K562 (cell line): ENCODE results near the gene PRKAR1B. TPM values are rescaled to one million over a fixed set of nuclear protein-coding genes. Genes with fewer than 3 reads are reported as not detected.

Source experiments
- ATAC-seq: fragments of 200-7000 bp; cut with Tn5 transposase; 3 replicates; pipeline ENCODE4 v1.9.1; 2020; ENCODE audit warnings: moderate library complexity
- BruUV-seq: library from RNA; stranded (reverse); fragments of 400-500 nt; replicated peaks from 2 replicates; lab custom pipeline; 2021; lab: Mats Ljungman, UMichigan
- CTCF ChIA-PET: fragments of 300-600 bp; formaldehyde crosslinking; extraction: SDS; loops from one replicate; lab custom pipeline; 2021; ENCODE audit warnings: low intra/inter-chr PET ratio; lab: Yijun Ruan, JAX
- POLR2A ChIA-PET: fragments of 300-600, 350-650 bp; sonication (Branson Sonifier 250); formaldehyde crosslinking; extraction: SDS; loops from one replicate; lab custom pipeline; 2021; ENCODE audit warnings: antibody characterized with exemption, inconsistent platforms; lab: Yijun Ruan, JAX
- DNase-seq, 4 experiments: peaks; one replicate each; pipeline versions ENCODE4 v3.0.0 to v3.0.0-alpha.2; 2011 to 2018; ENCODE audit warnings: low spot score in 3 of 4, mixed read lengths in 3 of 4; ENCODE audit errors: extremely low read depth in 1 of 4
- FAIRE-seq: peaks from 2 replicates; lab custom pipeline; 2011; peaks lifted over from hg19 to GRCh38; lab: Jason Lieb, UNC
- H2AFZ ChIP-seq: 2 replicates; pipeline ENCODE4 v1.6.0; 2011; ENCODE audit warnings: low read depth, low read length, control low read depth, inconsistent platforms
- H3K27ac ChIP-seq: fragments of 200-600 bp; 3 replicates; pipeline ENCODE4 v1.8.0; 2011; ENCODE audit warnings: low read depth, mild to moderate bottlenecking, control low read depth, inconsistent platforms, low read length, moderate library complexity, mixed read lengths; ENCODE audit errors: extremely low read depth
- H3K27me3 ChIP-seq, 2 experiments: fragments of 300-600 bp in 1 of 2; 2 replicates in 1 of 2; 3 replicates in 1 of 2; pipeline versions ENCODE4 v1.6.0 to v1.8.0; 2011; ENCODE audit warnings: inconsistent platforms in 2 of 2, low read length in 2 of 2, mild to moderate bottlenecking in 1 of 2, mixed read lengths in 1 of 2, moderate library complexity in 1 of 2; ENCODE audit not compliant: control insufficient read depth in 2 of 2, insufficient read depth in 2 of 2
- H3K36me3 ChIP-seq: fragments of 300-600 bp; 3 replicates; pipeline ENCODE4 v1.8.0; 2011; ENCODE audit warnings: mild to moderate bottlenecking, low read length, inconsistent platforms; ENCODE audit not compliant: control insufficient read depth, insufficient read depth
- H3K4me1 ChIP-seq, 2 experiments: fragments of 200-600 bp in 1 of 2; replicated peaks in 1 of 2; 2 replicates in 1 of 2; 3 replicates in 1 of 2; pipeline versions ENCODE4 v1.5.1 to v1.8.0; 2011; ENCODE audit warnings: inconsistent platforms in 2 of 2, low read length in 2 of 2, mild to moderate bottlenecking in 1 of 2, mixed read lengths in 1 of 2, moderate library complexity in 1 of 2; ENCODE audit not compliant: control insufficient read depth in 2 of 2, insufficient read depth in 2 of 2
- H3K4me2 ChIP-seq: 2 replicates; pipeline ENCODE4 v1.6.1; 2011; ENCODE audit warnings: low read length, control low read depth, inconsistent platforms, mixed read lengths; ENCODE audit not compliant: insufficient read depth
- H3K4me3 ChIP-seq: fragments of 200-600 bp; sonication (generic), shearing (Covaris generic); 2 replicates; pipeline ENCODE4 v1.5.1; 2016; ENCODE audit warnings: control low read depth, inconsistent platforms
- H3K79me2 ChIP-seq: fragments of 200-600 bp; 3 replicates; pipeline ENCODE4 v1.8.0; 2011; ENCODE audit warnings: low read length, inconsistent platforms; ENCODE audit not compliant: control insufficient read depth, insufficient read depth
- H3K9ac ChIP-seq, 2 experiments: 2 replicates each; pipeline versions ENCODE4 v1.6.0 to v1.6.1; 2011; ENCODE audit warnings: low read depth in 2 of 2, low read length in 2 of 2, control low read depth in 1 of 2, inconsistent platforms in 1 of 2, mild to moderate bottlenecking in 1 of 2, mixed read lengths in 1 of 2; ENCODE audit not compliant: insufficient read depth in 1 of 2
- H3K9me1 ChIP-seq: one replicate; pipeline ENCODE4 v1.6.0; 2011; ENCODE audit warnings: inconsistent platforms, mild to moderate bottlenecking, low read length, moderate library complexity; ENCODE audit not compliant: control insufficient read depth, insufficient read depth
- H3K9me3 ChIP-seq: replicated peaks from 2 replicates; pipeline ENCODE4 v1.5.1; 2011; ENCODE audit warnings: low read depth, low read length, inconsistent platforms; ENCODE audit not compliant: control insufficient read depth, insufficient read depth
- H4K20me1 ChIP-seq: replicated peaks from 2 replicates; pipeline ENCODE4 v1.6.1; 2011; ENCODE audit warnings: low read length, inconsistent platforms, mixed read lengths; ENCODE audit not compliant: control insufficient read depth, insufficient read depth
- CBX1 ChIP-seq: sonication (generic); IDR thresholded peaks from 2 replicates; pipeline ENCODE4 v1.6.1; 2016; ENCODE audit warnings: antibody characterized with exemption, low read depth, mild to moderate bottlenecking
- CTCF ChIP-seq, 3 experiments: IDR thresholded peaks in 2 of 3; conservative IDR thresholded peaks in 1 of 3; 2 replicates each; pipeline ENCODE4 v1.5.1; 2011 to 2012; ENCODE audit warnings: low read length in 3 of 3, mild to moderate bottlenecking in 3 of 3, control low read depth in 2 of 3, improper control_type of control experiment in 1 of 3, inconsistent platforms in 1 of 3, low read depth in 1 of 3, mixed read lengths in 1 of 3, moderate library complexity in 1 of 3; ENCODE audit not compliant: insufficient read depth in 2 of 3
- EGR1 ChIP-seq: fragments of 450-650 bp; conservative IDR thresholded peaks from 2 replicates; pipeline ENCODE4 v1.6.1; 2017; ENCODE audit warnings: mild to moderate bottlenecking
- MAFG ChIP-seq: fragments of 450-650 bp; conservative IDR thresholded peaks from 2 replicates; pipeline ENCODE4 v1.6.1; 2016; ENCODE audit warnings: missing genetic modification characterization, missing compliant biosample characterization
- NCOA6 ChIP-seq: fragments of 450-650 bp; IDR thresholded peaks from 2 replicates; pipeline ENCODE4 v1.6.1; 2017; ENCODE audit warnings: mild to moderate bottlenecking
- PHTF2 ChIP-seq: fragments of 250-450 bp; sonication (Bioruptor Pico); IDR thresholded peaks from 2 replicates; pipeline ENCODE4 v1.5.0; 2021; ENCODE audit warnings: mild to moderate bottlenecking
- RCOR1 ChIP-seq, 2 experiments: IDR thresholded peaks; 2 replicates each; pipeline ENCODE4 v1.6.1; 2012; ENCODE audit warnings: low read depth in 2 of 2, low read length in 2 of 2, borderline replicate concordance in 1 of 2, improper control_type of control experiment in 1 of 2
- SRSF3 ChIP-seq: fragments of 200-400 bp; formaldehyde crosslinking; IDR thresholded peaks from 2 replicates; pipeline ENCODE4 v1.6.1; 2016; ENCODE audit warnings: mild to moderate bottlenecking, low read length, moderate library complexity; ENCODE audit not compliant: insufficient read depth
- ZNF174 ChIP-seq: fragments of 250-450 bp; sonication (Bioruptor Pico); IDR thresholded peaks from 2 replicates; pipeline ENCODE4 v1.4.0; 2020; ENCODE audit warnings: mild to moderate bottlenecking
- WGBS: fragments of 100-300 bp; shearing (Covaris generic); methylation state at CpG from one replicate; pipeline ENCODE4 v1.1.6; 2016; ENCODE audit warnings: low coverage, mixed read lengths; ENCODE audit not compliant: insufficient coverage; ENCODE audit errors: missing lambda C conversion rate; 5-methylcytosine and 5-hydroxymethylcytosine counted together
- in situ Hi-C: fragments of 300-500 bp; cut with MboI; formaldehyde crosslinking; loops from 4 replicates; pipeline ENCODE4 v1.15.0; 2018; ENCODE audit warnings: inconsistent platforms, mixed read lengths
- intact Hi-C: fragments of 100-400 bp; cut with micrococcal nuclease; formaldehyde crosslinking; loops from 2 replicates; pipeline ENCODE4 v1.14.2; 2022
- polyA plus RNA-seq, 8 experiments: library from polyadenylated mRNA; depleted of rRNA in 4 of 8; stranded (reverse) in 5 of 8; unstranded in 3 of 8; fragments of >200 nt; fragmentation: Nextera tagmentation in 2 of 8; fragmentation: Illumina TruSeq in 1 of 8; extraction: Ambion mirVana in 2 of 8; extraction: Trizol in 1 of 8; gene quantifications; 2 replicates each; pipeline versions ENCODE4 v1.2.1 to v1.2.3, GENCODE V29; 2011 to 2014; ENCODE audit warnings: inconsistent platforms in 1 of 8, missing spikeins in 1 of 8
- total RNA-seq, 7 experiments: library from RNA; depleted of rRNA in 6 of 7; stranded (reverse); fragments of >200 nt in 6 of 7; fragmentation: Illumina TruSeq in 2 of 7; extraction: Trizol in 2 of 7; gene quantifications; 2 replicates each; pipeline versions ENCODE4 v1.2.1 to v1.2.3, GENCODE V29; 2011 to 2021; ENCODE audit warnings: low replicate concordance in 1 of 7
- TF ChIP-seq, protein P1 (sequence below), 2 experiments: fragments of 150-350 bp in 1 of 2; IDR thresholded peaks; 2 replicates each; pipeline ENCODE4 v1.6.1; 2012 to 2016; ENCODE audit warnings: low read depth in 2 of 2, low read length in 2 of 2, mild to moderate bottlenecking in 1 of 2, moderate library complexity in 1 of 2
- TF ChIP-seq, protein P2 (sequence below), 2 experiments: IDR thresholded peaks; 2 replicates each; pipeline ENCODE4 v1.6.1; 2012; ENCODE audit warnings: improper control_type of control experiment in 2 of 2, low read depth in 2 of 2, low read length in 2 of 2, borderline replicate concordance in 1 of 2

The PRKAR1B gene
- total and polyA plus RNA-seq, 9 of the 15 experiments (the other 6 are each of a cell fraction or from before 2014, with no cell fraction given), result 0.99 to 30.5 (median 12.7) TPM

DNA sequence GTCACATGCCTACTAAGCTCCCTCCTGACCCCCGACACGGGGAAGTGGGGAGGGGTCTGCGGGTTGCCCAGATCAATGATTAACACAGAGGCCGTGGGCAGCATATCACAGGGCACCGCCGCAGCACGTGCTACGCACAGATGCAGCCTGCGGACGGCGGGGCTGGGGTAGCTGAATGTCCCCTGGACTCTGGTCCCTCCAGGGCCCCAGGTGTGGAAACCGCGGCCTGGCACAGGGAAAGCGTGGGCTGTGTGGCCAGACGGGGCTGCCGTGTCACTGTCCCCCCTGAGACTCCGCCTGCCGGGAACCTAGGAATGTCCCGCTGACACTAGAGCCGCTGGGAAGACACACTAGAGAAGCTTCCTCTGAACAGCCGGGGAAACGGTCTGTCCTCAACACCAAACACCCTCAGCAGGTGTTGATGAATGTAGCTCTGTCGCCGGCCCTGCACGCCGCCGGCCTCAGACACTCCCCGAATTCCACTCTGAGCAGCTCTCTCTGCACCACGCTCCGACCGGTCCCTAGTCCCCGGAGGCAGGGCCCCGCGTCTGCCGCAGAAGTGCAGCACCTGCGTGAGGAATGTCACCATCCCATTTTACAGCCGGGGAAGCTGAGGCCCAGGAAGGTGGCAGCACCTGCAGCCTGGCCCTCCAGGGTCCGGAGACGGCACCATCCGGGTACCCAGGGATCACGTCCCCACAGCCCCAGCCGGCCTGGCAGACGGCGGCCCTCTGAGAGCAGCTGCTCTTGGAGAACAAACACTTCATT, 174.0 kb downstream of the PRKAR1B start:
- Histone ChIP-seq H2AFZ (no peak overlapping the region), H3K27me3 (no peaks in the 10 kb centered on the region), H3K9me3 (no peaks in the 10 kb centered on the region; the same call in 1 of the 2 replicates), H3K4me2 (no peak overlapping the region), H3K27ac (no peak overlapping the region), H3K79me2 (no peaks in the 10 kb centered on the region), H3K9ac (no peak overlapping the region), H3K36me3 (no peaks in the 10 kb centered on the region; the same call in 2 of the 3 replicates), H3K4me1 (peaks cover 0 to 30% of the 10 kb centered on the region in 2 experiments; a peak in 2 of 5 replicates), H3K4me3 (no peak overlapping the region), H3K9me1 (no peaks in the 10 kb centered on the region), H4K20me1 (no peaks in the 10 kb centered on the region)
- in situ Hi-C loops (no loop called here), intact Hi-C loops (no loop called here)
- CTCF ChIA-PET, result no interaction called here
- 80% methylated on average over 35 of the region's 44 CpGs for WGBS
- POLR2A ChIA-PET, result interaction anchor here (0.7 kb wide), 1 partner anchor 257 kb away, joined by 3 read pairs; no protein-coding TSS in a partner anchor
- no peak for FAIRE-seq
- no TSS peak for BruUV-seq
- no peak for ATAC-seq
- DNase-seq, result no peak
- TF ChIP-seq, protein P1, sequence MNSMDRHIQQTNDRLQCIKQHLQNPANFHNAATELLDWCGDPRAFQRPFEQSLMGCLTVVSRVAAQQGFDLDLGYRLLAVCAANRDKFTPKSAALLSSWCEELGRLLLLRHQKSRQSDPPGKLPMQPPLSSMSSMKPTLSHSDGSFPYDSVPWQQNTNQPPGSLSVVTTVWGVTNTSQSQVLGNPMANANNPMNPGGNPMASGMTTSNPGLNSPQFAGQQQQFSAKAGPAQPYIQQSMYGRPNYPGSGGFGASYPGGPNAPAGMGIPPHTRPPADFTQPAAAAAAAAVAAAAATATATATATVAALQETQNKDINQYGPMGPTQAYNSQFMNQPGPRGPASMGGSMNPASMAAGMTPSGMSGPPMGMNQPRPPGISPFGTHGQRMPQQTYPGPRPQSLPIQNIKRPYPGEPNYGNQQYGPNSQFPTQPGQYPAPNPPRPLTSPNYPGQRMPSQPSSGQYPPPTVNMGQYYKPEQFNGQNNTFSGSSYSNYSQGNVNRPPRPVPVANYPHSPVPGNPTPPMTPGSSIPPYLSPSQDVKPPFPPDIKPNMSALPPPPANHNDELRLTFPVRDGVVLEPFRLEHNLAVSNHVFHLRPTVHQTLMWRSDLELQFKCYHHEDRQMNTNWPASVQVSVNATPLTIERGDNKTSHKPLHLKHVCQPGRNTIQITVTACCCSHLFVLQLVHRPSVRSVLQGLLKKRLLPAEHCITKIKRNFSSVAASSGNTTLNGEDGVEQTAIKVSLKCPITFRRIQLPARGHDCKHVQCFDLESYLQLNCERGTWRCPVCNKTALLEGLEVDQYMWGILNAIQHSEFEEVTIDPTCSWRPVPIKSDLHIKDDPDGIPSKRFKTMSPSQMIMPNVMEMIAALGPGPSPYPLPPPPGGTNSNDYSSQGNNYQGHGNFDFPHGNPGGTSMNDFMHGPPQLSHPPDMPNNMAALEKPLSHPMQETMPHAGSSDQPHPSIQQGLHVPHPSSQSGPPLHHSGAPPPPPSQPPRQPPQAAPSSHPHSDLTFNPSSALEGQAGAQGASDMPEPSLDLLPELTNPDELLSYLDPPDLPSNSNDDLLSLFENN (IDR thresholded peaks at IDR 0.05; ENCODE audit: low read depth in 2 of 2, low read length in 2 of 2), result no peak
- TF ChIP-seq PHTF2 (CRISPR knock-in tag) (no peak), ZNF174 (CRISPR knock-in tag) (no peak), EGR1 (no peak), MAFG (tag) (no peak), NCOA6 (no peak), RCOR1 (IDR thresholded peaks at IDR 0.05; ENCODE audit: borderline replicate concordance in 1 of 2, low read depth in 2 of 2, low read length in 2 of 2) (no peak), SRSF3 (no peak), CTCF (IDR thresholded peaks at IDR 0.05 in 2 of 3, conservative IDR thresholded peaks at IDR 0.05 in 1 of 3; ENCODE audit: insufficient read depth in 2 of 3, low read depth in 1 of 3, low read length in 3 of 3) (no peak), CBX1 (no peak)
- TF ChIP-seq, protein P2, sequence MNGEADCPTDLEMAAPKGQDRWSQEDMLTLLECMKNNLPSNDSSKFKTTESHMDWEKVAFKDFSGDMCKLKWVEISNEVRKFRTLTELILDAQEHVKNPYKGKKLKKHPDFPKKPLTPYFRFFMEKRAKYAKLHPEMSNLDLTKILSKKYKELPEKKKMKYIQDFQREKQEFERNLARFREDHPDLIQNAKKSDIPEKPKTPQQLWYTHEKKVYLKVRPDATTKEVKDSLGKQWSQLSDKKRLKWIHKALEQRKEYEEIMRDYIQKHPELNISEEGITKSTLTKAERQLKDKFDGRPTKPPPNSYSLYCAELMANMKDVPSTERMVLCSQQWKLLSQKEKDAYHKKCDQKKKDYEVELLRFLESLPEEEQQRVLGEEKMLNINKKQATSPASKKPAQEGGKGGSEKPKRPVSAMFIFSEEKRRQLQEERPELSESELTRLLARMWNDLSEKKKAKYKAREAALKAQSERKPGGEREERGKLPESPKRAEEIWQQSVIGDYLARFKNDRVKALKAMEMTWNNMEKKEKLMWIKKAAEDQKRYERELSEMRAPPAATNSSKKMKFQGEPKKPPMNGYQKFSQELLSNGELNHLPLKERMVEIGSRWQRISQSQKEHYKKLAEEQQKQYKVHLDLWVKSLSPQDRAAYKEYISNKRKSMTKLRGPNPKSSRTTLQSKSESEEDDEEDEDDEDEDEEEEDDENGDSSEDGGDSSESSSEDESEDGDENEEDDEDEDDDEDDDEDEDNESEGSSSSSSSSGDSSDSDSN (IDR thresholded peaks at IDR 0.05; ENCODE audit: borderline replicate concordance in 1 of 2, low read depth in 2 of 2, low read length in 2 of 2), result no peak
